Measurements from ENCODE around the gene GAS7. TPM values are rescaled to one million over a fixed set of nuclear protein-coding genes. Genes with fewer than 3 reads are reported as not detected.

Gene GAS7
- total and polyA plus RNA-seq, 9 donors = 7.1 to 48.0 (median 24.2) TPM

GRCh38 chr17:9894231-9894630 lies 304.2 kb downstream of the GAS7 start:
- Histone ChIP-seq H3K9me3 (no peaks in the 10 kb centered on the region), H3K36me3 (no peaks in the 10 kb centered on the region), H3K27ac (no peak overlapping the region), H3K4me1 (ENCODE audit: insufficient read depth) (no peaks in the 10 kb centered on the region), H3K27me3 (no peaks in the 10 kb centered on the region), H3K4me3 (no peak overlapping the region)
- 90 to 91% (median 90%) methylated on average over 3 of the region's 3 CpGs for WGBS, 3 donors
- no peak for TF ChIP-seq EP300 (IDR thresholded peaks at IDR 0.05)
- no peak for TF ChIP-seq POLR2A (IDR thresholded peaks at IDR 0.05)
- TF ChIP-seq CTCF (IDR thresholded peaks at IDR 0.05) = no peak
- intact Hi-C loops (cut with DNase I) = loop anchor here in 2 of 4 donors (10.0 kb wide), 2 partner anchors 99 to 139 kb away; partner anchors contain the start of gene DHRS7C (in 1 of the 2)
- DNase-seq = no peak

GRCh38 chr17:9893411-9894012 lies 304.9 kb downstream of the GAS7 start:
- H3K36me3 ChIP-seq = no peaks in the 10 kb centered on the region
- intact Hi-C loops (cut with DNase I) = loop anchor here in 2 of 4 donors (10.0 kb wide), 2 partner anchors 99 to 139 kb away; partner anchors contain the start of gene DHRS7C (in 1 of the 2)
- H3K4me3 ChIP-seq = no peak overlapping the region
- H3K27me3 ChIP-seq = no peaks in the 10 kb centered on the region
- H3K27ac ChIP-seq = no peak overlapping the region
- 38 to 57% (median 49%) methylated on average over 3 of the region's 3 CpGs for WGBS, 3 donors
- H3K9me3 ChIP-seq = no peaks in the 10 kb centered on the region
- no peaks in the 10 kb centered on the region for H3K4me1 ChIP-seq (ENCODE audit: insufficient read depth)
- TF ChIP-seq EP300 (IDR thresholded peaks at IDR 0.05) = no peak
- no peak for TF ChIP-seq POLR2A (IDR thresholded peaks at IDR 0.05)
- TF ChIP-seq CTCF (IDR thresholded peaks at IDR 0.05) = no peak
- no peak for DNase-seq

- H3K27ac ChIP-seq = no peak overlapping the region
- H3K9me3 ChIP-seq = no peaks in the 10 kb centered on the region
- H3K36me3 ChIP-seq = no peaks in the 10 kb centered on the region
- no peak overlapping the region for H3K4me3 ChIP-seq
- H3K4me1 ChIP-seq (ENCODE audit: insufficient read depth) = no peaks in the 10 kb centered on the region
- no peaks in the 10 kb centered on the region for H3K27me3 ChIP-seq
- no peak for DNase-seq
- intact Hi-C loops (cut with DNase I) = loop anchor here in 2 of 4 donors (10.0 kb wide), 2 partner anchors 95 to 135 kb away; partner anchors contain the start of gene DHRS7C (in 1 of the 2)
- WGBS, 3 donors = 41 to 50% (median 44%) methylated on average over 2 of the region's 2 CpGs
- TF ChIP-seq CTCF (IDR thresholded peaks at IDR 0.05) (no peak), EP300 (IDR thresholded peaks at IDR 0.05) (no peak), POLR2A (IDR thresholded peaks at IDR 0.05) (no peak)
These were observed 308.3 kb downstream of the GAS7 start for GRCh38 chr17:9890124-9890523.

- DNase-seq = no peak
- H3K27me3 ChIP-seq = no peaks in the 10 kb centered on the region
- H3K4me3 ChIP-seq = no peak overlapping the region
- no peaks in the 10 kb centered on the region for H3K36me3 ChIP-seq
- H3K9me3 ChIP-seq = no peaks in the 10 kb centered on the region
- intact Hi-C loops (cut with DNase I) = no loop called here
- TF ChIP-seq CTCF (IDR thresholded peaks at IDR 0.05) = no peak
- TF ChIP-seq EP300 (IDR thresholded peaks at IDR 0.05) = no peak
- no peak for TF ChIP-seq POLR2A (IDR thresholded peaks at IDR 0.05)
- no peaks in the 10 kb centered on the region for H3K4me1 ChIP-seq (ENCODE audit: insufficient read depth)
- WGBS, 3 donors = 78 to 87% (median 85%) methylated on average over 8 of the region's 8 CpGs
- no peak overlapping the region for H3K27ac ChIP-seq
These were observed 310.9 kb downstream of the GAS7 start for GRCh38 chr17:9887508-9887907.
